ENCODE measurements around the gene GCK.
"Not testable (repeated sequence)": the region's sequence is repeated elsewhere in the genome, so short reads cannot be mapped to it uniquely, and the experiment has no call there.

The GCK gene

GRCh38 chr7:44173911-44174693 is 15.1 kb downstream of the GCK start:
- TF ChIP-seq, protein P1, sequence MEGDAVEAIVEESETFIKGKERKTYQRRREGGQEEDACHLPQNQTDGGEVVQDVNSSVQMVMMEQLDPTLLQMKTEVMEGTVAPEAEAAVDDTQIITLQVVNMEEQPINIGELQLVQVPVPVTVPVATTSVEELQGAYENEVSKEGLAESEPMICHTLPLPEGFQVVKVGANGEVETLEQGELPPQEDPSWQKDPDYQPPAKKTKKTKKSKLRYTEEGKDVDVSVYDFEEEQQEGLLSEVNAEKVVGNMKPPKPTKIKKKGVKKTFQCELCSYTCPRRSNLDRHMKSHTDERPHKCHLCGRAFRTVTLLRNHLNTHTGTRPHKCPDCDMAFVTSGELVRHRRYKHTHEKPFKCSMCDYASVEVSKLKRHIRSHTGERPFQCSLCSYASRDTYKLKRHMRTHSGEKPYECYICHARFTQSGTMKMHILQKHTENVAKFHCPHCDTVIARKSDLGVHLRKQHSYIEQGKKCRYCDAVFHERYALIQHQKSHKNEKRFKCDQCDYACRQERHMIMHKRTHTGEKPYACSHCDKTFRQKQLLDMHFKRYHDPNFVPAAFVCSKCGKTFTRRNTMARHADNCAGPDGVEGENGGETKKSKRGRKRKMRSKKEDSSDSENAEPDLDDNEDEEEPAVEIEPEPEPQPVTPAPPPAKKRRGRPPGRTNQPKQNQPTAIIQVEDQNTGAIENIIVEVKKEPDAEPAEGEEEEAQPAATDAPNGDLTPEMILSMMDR (conservative IDR thresholded peaks at IDR 0.05; ENCODE audit: low read depth, low read length), result no peak
- no peak for DNase-seq (ENCODE audit: low read depth)
- no peak overlapping the region for H3K4me3 ChIP-seq (ENCODE audit: low read depth, low read length)

DNA sequence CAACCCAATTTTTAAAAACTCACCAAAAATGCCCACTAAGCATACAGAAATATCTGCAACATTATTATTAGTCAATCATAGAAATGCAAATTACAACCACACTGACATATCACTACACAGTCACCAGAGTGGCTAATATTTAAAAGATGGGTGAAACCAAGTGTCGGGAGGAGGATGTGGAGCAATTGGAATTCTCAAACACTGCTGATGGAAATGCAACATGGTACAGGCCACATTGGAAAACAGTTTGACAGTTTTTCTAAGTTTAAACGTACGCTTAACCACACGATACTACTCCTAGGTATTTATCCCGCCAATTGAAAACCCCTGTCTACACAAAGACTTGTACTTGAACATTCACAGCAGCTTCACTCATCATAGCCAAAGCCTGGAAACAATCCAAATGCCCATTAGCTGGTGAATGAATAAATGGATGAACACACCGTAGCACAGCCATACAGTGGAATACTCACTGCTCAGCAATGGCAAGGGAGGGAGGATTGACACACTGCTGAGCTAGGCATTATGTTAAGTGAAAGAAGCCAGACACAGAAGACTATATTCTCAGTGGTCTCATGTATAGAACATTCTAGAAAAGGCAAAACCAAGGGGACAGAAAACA is 16.3 kb downstream of the GCK start:
- DNase-seq (ENCODE audit: low read depth), result no peak
- H3K4me3 ChIP-seq (ENCODE audit: low read depth, low read length), result no peak overlapping the region
- TF ChIP-seq, protein P1 (conservative IDR thresholded peaks at IDR 0.05; ENCODE audit: low read depth, low read length), result no peak

DNA sequence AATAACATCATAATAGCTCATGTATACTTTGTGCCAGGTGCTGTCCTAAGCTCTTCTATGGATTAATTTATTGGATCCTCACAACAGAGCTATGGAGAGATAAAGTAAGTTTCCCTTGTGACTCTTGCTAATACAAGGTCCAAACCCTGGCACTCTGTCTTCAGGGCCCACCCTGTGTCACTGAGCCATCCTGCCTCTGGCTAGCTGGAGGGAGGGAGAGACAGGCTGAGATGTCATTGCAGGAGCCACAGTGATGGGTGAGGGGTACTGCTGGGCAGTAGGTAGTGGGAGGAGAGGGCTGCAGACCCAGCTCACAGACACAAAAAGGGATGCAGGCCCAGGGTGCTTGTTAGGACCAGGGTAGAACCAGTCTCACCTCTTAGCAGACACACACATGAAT is 16.9 kb downstream of the GCK start:
- no peak for DNase-seq (ENCODE audit: low read depth)
- TF ChIP-seq, protein P1 (conservative IDR thresholded peaks at IDR 0.05; ENCODE audit: low read depth, low read length), result no peak
- no peak overlapping the region for H3K4me3 ChIP-seq (ENCODE audit: low read depth, low read length)

DNA sequence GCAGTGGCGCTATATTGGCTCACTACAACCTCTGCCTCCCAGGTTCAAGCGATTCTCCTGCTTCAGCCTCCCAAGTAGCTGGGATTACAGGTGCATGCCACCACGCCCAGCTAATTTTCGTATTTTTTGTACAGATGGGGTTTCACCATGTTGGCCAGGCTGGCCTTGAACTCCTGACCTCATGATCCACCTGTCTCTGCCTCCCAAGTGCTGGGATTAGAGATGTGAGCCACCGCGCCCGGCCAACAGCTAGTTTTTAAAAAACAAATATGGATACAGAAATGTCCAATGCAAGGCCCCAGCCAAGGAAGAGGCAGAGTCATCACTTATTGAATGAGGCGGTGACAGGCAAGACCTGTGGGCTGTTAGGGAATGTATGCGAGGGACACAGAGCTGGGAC is 17.3 kb downstream of the GCK start:
- not testable (repeated sequence) for H3K4me3 ChIP-seq (ENCODE audit: low read depth, low read length); DNase-seq (ENCODE audit: low read depth)

- H3K4me3 ChIP-seq (ENCODE audit: low read depth, low read length), result no peak overlapping the region
- no peak for DNase-seq (ENCODE audit: low read depth)
- TF ChIP-seq, protein P1 (conservative IDR thresholded peaks at IDR 0.05; ENCODE audit: low read depth, low read length), result no peak
Measured at GRCh38 chr7:44167920-44168319, 21.3 kb downstream of the GCK start.

DNA sequence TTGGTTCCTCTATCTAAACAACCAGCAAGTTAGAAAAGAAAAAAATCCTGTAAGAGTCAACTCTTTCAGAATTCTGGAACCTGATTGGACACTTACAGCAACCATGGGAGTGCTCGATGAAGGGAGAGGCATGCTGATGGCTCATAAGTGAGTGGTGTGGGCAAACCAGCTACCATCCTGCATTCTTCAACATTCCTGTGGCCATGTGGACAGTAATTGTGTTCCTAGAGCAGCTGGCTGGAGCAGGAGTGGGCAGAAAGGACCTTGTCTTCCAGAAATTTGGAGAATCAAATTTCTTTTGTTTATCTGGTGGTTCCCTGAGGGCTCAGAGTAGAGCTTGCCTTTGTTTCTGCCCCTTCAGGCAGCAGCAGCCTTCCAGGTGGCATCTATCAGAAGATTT is 25.6 kb downstream of the GCK start:
- no peak overlapping the region for H3K4me3 ChIP-seq (ENCODE audit: low read depth, low read length)
- TF ChIP-seq, protein P1 (conservative IDR thresholded peaks at IDR 0.05; ENCODE audit: low read depth, low read length), result no peak
- DNase-seq (ENCODE audit: low read depth), result peak; percentile 78

GRCh38 chr7:44162785-44163395 is 26.3 kb downstream of the GCK start:
- TF ChIP-seq, protein P1 (conservative IDR thresholded peaks at IDR 0.05; ENCODE audit: low read depth, low read length), result no peak
- DNase-seq (ENCODE audit: low read depth), result no peak

More at GRCh38 chr7:44162785-44163395, 26.3 kb downstream of the GCK start:
- H3K4me3 ChIP-seq (ENCODE audit: low read depth, low read length), result no peak overlapping the region

Data from choroid plexus epithelial cell (primary cell).